OCI-LY7 (cell line): ENCODE results near the gene ATG4B. TPM values are rescaled to one million over a fixed set of nuclear protein-coding genes. Genes with fewer than 3 reads are reported as not detected.

Source experiments
- BruUV-seq: library from RNA; stranded (reverse); fragments of 400-500 nt; replicated peaks from 2 replicates; lab custom pipeline; 2021; lab: Mats Ljungman, UMichigan
- CTCF ChIA-PET: fragments of 300-600 bp; sonication (Branson Sonifier 250); formaldehyde crosslinking; loops from one replicate; lab custom pipeline; 2022; ENCODE audit warnings: antibody characterized with exemption; ENCODE audit not compliant: unreplicated experiment; lab: Charles Lee
- POLR2A ChIA-PET: fragments of 300-600 bp; sonication (Branson Sonifier 250); formaldehyde crosslinking; loops from one replicate; lab custom pipeline; 2022; ENCODE audit warnings: antibody characterized with exemption; lab: Charles Lee
- DNase-seq: peaks from one replicate; pipeline ENCODE4 v3.0.0-alpha.2; 2015; ENCODE audit warnings: low spot score
- H2AFZ ChIP-seq: fragments of 200-600 bp; sonication (generic), shearing (Covaris generic); 2 replicates; pipeline ENCODE4 v1.6.1; 2014; ENCODE audit warnings: mild to moderate bottlenecking, antibody characterized with exemption, low read length, moderate library complexity
- H3K27ac ChIP-seq: fragments of 200-600 bp; sonication (generic); 2 replicates; pipeline ENCODE4 v1.5.1; 2014; ENCODE audit warnings: mixed run types, low read depth, mild to moderate bottlenecking, moderate library complexity, low read length, inconsistent platforms; ENCODE audit not compliant: poor library complexity, severe bottlenecking
- H3K36me3 ChIP-seq: fragments of 200-600 bp; sonication (generic); 2 replicates; pipeline ENCODE4 v1.6.1; 2014; ENCODE audit warnings: mild to moderate bottlenecking, antibody characterized with exemption, low read length, moderate library complexity, mixed read lengths; ENCODE audit not compliant: insufficient read depth
- H3K4me1 ChIP-seq: fragments of 200-600 bp; sonication (generic); 2 replicates; pipeline ENCODE4 v1.5.1; 2014; ENCODE audit warnings: mild to moderate bottlenecking, low read length; ENCODE audit not compliant: insufficient read depth, poor library complexity, severe bottlenecking
- H3K4me2 ChIP-seq: fragments of 200-600 bp; sonication (generic); 2 replicates; pipeline ENCODE4 v1.6.1; 2014; ENCODE audit warnings: mild to moderate bottlenecking, low read length
- H3K4me3 ChIP-seq: fragments of 200-600 bp; sonication (generic); 2 replicates; pipeline ENCODE4 v1.5.1; 2014; ENCODE audit warnings: mild to moderate bottlenecking, low read depth, low read length; ENCODE audit not compliant: poor library complexity, severe bottlenecking
- H3K79me2 ChIP-seq: fragments of 200-600 bp; sonication (generic); 2 replicates; pipeline ENCODE4 v1.6.1; 2016; ENCODE audit warnings: low read depth, mild to moderate bottlenecking, low read length, moderate library complexity, mixed read lengths; ENCODE audit not compliant: insufficient read depth
- H3K9me2 ChIP-seq: fragments of 200-600 bp; sonication (generic); 2 replicates; pipeline ENCODE4 v1.6.1; 2016; ENCODE audit warnings: mild to moderate bottlenecking, low read length, mixed read lengths; ENCODE audit not compliant: insufficient read depth
- H3K9me3 ChIP-seq: fragments of 200-600 bp; sonication (generic); 2 replicates; pipeline ENCODE4 v1.6.1; 2014; ENCODE audit warnings: mild to moderate bottlenecking, mixed run types, low read length, mixed read lengths
- H4K20me1 ChIP-seq: fragments of 200-600 bp; sonication (generic); 2 replicates; pipeline ENCODE4 v1.6.1; 2014; ENCODE audit warnings: mild to moderate bottlenecking, antibody characterized with exemption, low read length, moderate library complexity, mixed read lengths; ENCODE audit not compliant: insufficient read depth
- EZH2phosphoT487 ChIP-seq: fragments of 200-600 bp; sonication (generic); IDR thresholded peaks from 2 replicates; pipeline ENCODE4 v1.6.1; 2018; ENCODE audit warnings: low read depth, borderline replicate concordance, mild to moderate bottlenecking, mixed run types, antibody characterized with exemption, low read length, moderate library complexity, mixed read lengths
- intact Hi-C: fragments of 100-400 bp; cut with micrococcal nuclease; formaldehyde crosslinking; loops from one replicate; pipeline ENCODE4 v1.10.0; 2022; ENCODE audit not compliant: unreplicated experiment
- total RNA-seq, 2 experiments: library from RNA; depleted of rRNA in 1 of 2; stranded (reverse); fragments of >200 nt in 1 of 2; shearing (Covaris generic) in 1 of 2; gene quantifications; 2 replicates each; pipeline ENCODE4 v1.2.3, GENCODE V29; 2014 to 2022
- TF ChIP-seq, protein P1 (sequence below): fragments of 200-600 bp; sonication (generic); conservative IDR thresholded peaks from 2 replicates; pipeline ENCODE4 v1.5.1; 2014; ENCODE audit warnings: mild to moderate bottlenecking, antibody characterized with exemption, low read length, moderate library complexity, mixed read lengths

Gene ATG4B
- total RNA-seq, 2 experiments from 2014 or later = 72.4 to 133 TPM

DNA sequence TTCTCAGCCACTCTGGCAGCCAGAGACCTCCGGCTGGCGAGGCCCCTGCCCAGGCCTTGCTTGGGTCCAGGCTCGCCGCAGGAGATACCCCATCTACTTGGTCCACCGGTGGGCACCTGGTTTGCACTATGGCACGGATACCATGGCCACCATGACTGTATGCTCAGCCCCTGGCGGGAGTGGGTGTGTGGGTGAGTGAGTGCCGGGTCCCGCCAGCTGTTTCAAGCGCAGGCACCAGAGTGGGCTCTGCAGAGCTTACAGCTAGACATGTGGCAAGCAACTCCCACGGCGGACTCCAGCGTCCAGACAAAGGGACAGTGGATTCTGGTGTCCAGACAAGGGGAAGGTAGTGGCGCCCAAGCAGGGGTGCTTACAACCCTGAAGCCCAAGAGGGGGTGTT is 1.4 kb downstream of the ATG4B start:
- 0 out of 2 replicates have a peak, but pooled peaks cover 4% of the 10 kb centered on the region for H4K20me1 ChIP-seq
- no TSS peak for BruUV-seq
- DNase-seq = peak; percentile 7
- H3K27ac ChIP-seq = no peak overlapping the region
- H3K4me3 ChIP-seq = peak overlapping the region; percentile 89
- peaks cover 85% of the 10 kb centered on the region for H3K79me2 ChIP-seq
- TF ChIP-seq, protein P1, sequence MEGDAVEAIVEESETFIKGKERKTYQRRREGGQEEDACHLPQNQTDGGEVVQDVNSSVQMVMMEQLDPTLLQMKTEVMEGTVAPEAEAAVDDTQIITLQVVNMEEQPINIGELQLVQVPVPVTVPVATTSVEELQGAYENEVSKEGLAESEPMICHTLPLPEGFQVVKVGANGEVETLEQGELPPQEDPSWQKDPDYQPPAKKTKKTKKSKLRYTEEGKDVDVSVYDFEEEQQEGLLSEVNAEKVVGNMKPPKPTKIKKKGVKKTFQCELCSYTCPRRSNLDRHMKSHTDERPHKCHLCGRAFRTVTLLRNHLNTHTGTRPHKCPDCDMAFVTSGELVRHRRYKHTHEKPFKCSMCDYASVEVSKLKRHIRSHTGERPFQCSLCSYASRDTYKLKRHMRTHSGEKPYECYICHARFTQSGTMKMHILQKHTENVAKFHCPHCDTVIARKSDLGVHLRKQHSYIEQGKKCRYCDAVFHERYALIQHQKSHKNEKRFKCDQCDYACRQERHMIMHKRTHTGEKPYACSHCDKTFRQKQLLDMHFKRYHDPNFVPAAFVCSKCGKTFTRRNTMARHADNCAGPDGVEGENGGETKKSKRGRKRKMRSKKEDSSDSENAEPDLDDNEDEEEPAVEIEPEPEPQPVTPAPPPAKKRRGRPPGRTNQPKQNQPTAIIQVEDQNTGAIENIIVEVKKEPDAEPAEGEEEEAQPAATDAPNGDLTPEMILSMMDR = no peak
- no peak for TF ChIP-seq EZH2phosphoT487
- CTCF ChIA-PET = no interaction called here
- peaks cover 46% of the 10 kb centered on the region for H3K36me3 ChIP-seq
- H3K9me3 ChIP-seq = peaks cover 23% of the 10 kb centered on the region
- peaks cover 25% of the 10 kb centered on the region for H3K4me1 ChIP-seq
- intact Hi-C loops = loop anchor here (10.0 kb wide), 1 partner anchor 284 kb away; the partner anchor contains the start of gene FARP2
- no peaks in the 10 kb centered on the region for H3K9me2 ChIP-seq
- POLR2A ChIA-PET = interaction anchor here (0.6 to 1.7 kb wide), 3 partner anchors 48 to 162 kb away, joined by 3 to 7 read pairs (median 4); partner anchors contain the start of gene DTYMK
- no peak overlapping the region for H2AFZ ChIP-seq
- H3K4me2 ChIP-seq = peak overlapping the region; percentile 71

DNA sequence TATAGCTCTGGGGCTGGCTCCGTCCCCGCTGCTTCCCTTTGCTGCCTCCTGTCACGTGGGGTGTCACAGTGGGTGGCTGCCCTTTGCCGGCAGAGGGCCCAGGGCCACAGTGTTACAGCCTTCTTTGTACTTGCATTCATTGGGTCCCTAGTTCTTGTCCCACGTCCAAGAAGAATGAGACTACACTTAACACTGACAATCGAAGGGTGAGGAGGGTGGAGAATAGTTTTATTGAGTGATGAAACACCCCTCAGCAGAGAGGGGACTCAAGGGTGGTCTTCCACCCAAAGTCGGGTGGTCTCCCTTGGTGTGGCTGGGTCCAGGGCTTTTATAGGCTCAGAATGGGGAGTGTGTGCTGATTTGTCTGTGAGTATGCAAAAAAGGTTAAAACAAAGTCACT is 1.9 kb downstream of the ATG4B start:
- Histone ChIP-seq H4K20me1 (0 out of 2 replicates have a peak, but pooled peaks cover 4% of the 10 kb centered on the region), H3K4me1 (peaks cover 25% of the 10 kb centered on the region), H3K36me3 (peaks cover 42% of the 10 kb centered on the region), H3K27ac (no peak overlapping the region), H3K79me2 (peaks cover 85% of the 10 kb centered on the region), H3K4me3 (peak overlapping the region; percentile 89), H3K9me2 (no peaks in the 10 kb centered on the region), H3K9me3 (peaks cover 23% of the 10 kb centered on the region), H3K4me2 (no peak overlapping the region), H2AFZ (no peak overlapping the region)
- TF ChIP-seq, protein P1 = no peak
- no peak for TF ChIP-seq EZH2phosphoT487
- intact Hi-C loops = loop anchor here (10.0 kb wide), 1 partner anchor 285 kb away; the partner anchor contains the start of gene FARP2
- BruUV-seq = no TSS peak
- CTCF ChIA-PET = no interaction called here
- DNase-seq = peak; percentile 62
- POLR2A ChIA-PET = no interaction called here

DNA sequence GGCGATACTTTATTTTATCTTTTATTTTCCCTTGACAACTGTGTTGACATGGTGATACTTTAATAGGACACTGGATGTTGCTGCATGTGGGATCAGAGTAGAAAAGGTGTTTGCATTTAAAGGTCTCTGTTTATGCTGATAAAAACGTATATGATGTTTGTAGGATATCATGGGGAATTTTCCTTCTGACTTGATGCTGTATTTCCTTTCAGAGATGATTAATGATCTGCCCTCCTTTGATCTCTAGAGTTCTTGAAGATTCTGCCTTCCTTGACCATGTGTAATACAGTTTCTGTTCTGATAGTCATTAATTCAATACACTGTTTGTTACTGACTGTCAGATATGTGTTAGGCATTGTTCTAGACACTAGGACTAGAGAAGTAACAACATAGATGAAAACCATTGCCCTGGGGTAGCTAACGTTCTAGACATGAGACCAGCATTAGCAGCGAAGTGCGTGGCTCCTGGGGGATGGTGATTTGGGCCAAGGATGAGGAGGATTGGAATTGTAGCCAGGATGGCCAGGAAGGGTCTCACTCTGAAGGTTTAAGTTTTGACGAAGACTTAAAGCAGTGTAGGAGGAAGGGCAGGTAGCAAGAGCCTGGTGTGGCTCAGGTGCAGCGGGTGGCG is 2.8 kb downstream of the ATG4B start:
- ChIA-PET CTCF (no interaction called here), POLR2A (interaction anchor here (0.6 kb wide), 1 partner anchor 14 kb away, joined by 3 read pairs; no protein-coding TSS in a partner anchor)
- DNase-seq = no peak
- intact Hi-C loops = no loop called here
- Histone ChIP-seq H4K20me1 (0 out of 2 replicates have a peak, but pooled peaks cover 4% of the 10 kb centered on the region), H3K79me2 (peaks cover 84% of the 10 kb centered on the region), H3K27ac (no peak overlapping the region), H3K4me1 (peaks cover 21% of the 10 kb centered on the region), H3K36me3 (peaks cover 43% of the 10 kb centered on the region), H3K9me3 (peaks cover 23% of the 10 kb centered on the region), H3K4me2 (no peak overlapping the region), H3K9me2 (no peaks in the 10 kb centered on the region), H3K4me3 (no peak overlapping the region), H2AFZ (no peak overlapping the region)
- BruUV-seq = no TSS peak
- no peak for TF ChIP-seq EZH2phosphoT487
- TF ChIP-seq, protein P1 = no peak
